IPS DF 19.7 (cell line): Measurements from ENCODE around the gene BCL11A.

Experiments
- DNase-seq: peaks from one replicate; pipeline ENCODE4 v3.0.0-alpha.2; 2013; ENCODE audit warnings: low read depth, low spot score

Gene BCL11A

GRCh38 chr2:60408811-60409530, 144.5 kb downstream of the BCL11A start:
- DNase-seq: no peak

GRCh38 chr2:60408207-60408606, 145.2 kb downstream of the BCL11A start:
- DNase-seq: no peak

- no peak for DNase-seq
Observed at GRCh38 chr2:60407398-60407797, 146.1 kb downstream of the BCL11A start.

GRCh38 chr2:60406192-60406591, 147.3 kb downstream of the BCL11A start:
- no peak for DNase-seq

- DNase-seq: no peak
Observed at GRCh38 chr2:60405271-60405919, 148.1 kb downstream of the BCL11A start.
